Mesenchymal stem cell (in vitro differentiated cells and primary cell): Measurements from ENCODE around the gene RALGPS1.

Experiments
- DNase-seq: peaks from one replicate; pipeline ENCODE4 v3.0.0-alpha.2; 2013
- H2AFZ ChIP-seq: one replicate; pipeline ENCODE4 v1.6.1; 2013; ENCODE audit warnings: low read depth, mild to moderate bottlenecking, control low read depth, inconsistent platforms, low read length, moderate library complexity
- H2AK5ac ChIP-seq: 2 replicates; pipeline ENCODE4 v1.6.1; 2013; ENCODE audit warnings: low read length, moderate library complexity, mild to moderate bottlenecking, inconsistent platforms; ENCODE audit not compliant: severe bottlenecking
- H2BK120ac ChIP-seq: one replicate; pipeline ENCODE4 v1.6.1; 2013; ENCODE audit warnings: low read depth, mild to moderate bottlenecking, inconsistent platforms, low read length, moderate library complexity
- H2BK12ac ChIP-seq, 2 experiments: one replicate each; pipeline ENCODE4 v1.6.1; 2013; ENCODE audit warnings: inconsistent platforms in 2 of 2, low read length in 2 of 2, mild to moderate bottlenecking in 2 of 2, moderate library complexity in 2 of 2, control low read depth in 1 of 2
- H2BK15ac ChIP-seq: one replicate; pipeline ENCODE4 v1.6.1; 2013; ENCODE audit warnings: mild to moderate bottlenecking, low read depth, inconsistent platforms; ENCODE audit not compliant: poor library complexity, severe bottlenecking
- H2BK5ac ChIP-seq: 2 replicates; pipeline ENCODE4 v1.6.1; 2013; ENCODE audit warnings: low read depth, mild to moderate bottlenecking, low read length, control low read depth, inconsistent platforms; ENCODE audit not compliant: poor library complexity, severe bottlenecking
- H3K14ac ChIP-seq, 2 experiments: one replicate each; pipeline ENCODE4 v1.6.1; 2013; ENCODE audit warnings: inconsistent platforms in 2 of 2, low read length in 2 of 2, control low read depth in 1 of 2, mild to moderate bottlenecking in 1 of 2, moderate library complexity in 1 of 2
- H3K18ac ChIP-seq, 2 experiments: one replicate each; pipeline ENCODE4 v1.6.1; 2013; ENCODE audit warnings: inconsistent platforms in 2 of 2, low read length in 2 of 2, control low read depth in 1 of 2, low read depth in 1 of 2, mild to moderate bottlenecking in 1 of 2
- H3K23ac ChIP-seq, 2 experiments: one replicate each; pipeline ENCODE4 v1.6.1; 2013; ENCODE audit warnings: inconsistent platforms in 2 of 2, low read length in 2 of 2, mild to moderate bottlenecking in 2 of 2, moderate library complexity in 2 of 2, control low read depth in 1 of 2
- H3K27ac ChIP-seq: 2 replicates; pipeline ENCODE4 v1.5.1; 2013; ENCODE audit warnings: mild to moderate bottlenecking, moderate library complexity, low read length, control low read depth, inconsistent platforms; ENCODE audit not compliant: poor library complexity, severe bottlenecking
- H3K27me3 ChIP-seq, 2 experiments: 2 replicates each; pipeline versions ENCODE4 v1.6.1 to v1.7.0; 2013; ENCODE audit warnings: low read length in 2 of 2, mild to moderate bottlenecking in 2 of 2, moderate library complexity in 2 of 2, control low read depth in 1 of 2, inconsistent platforms in 1 of 2; ENCODE audit not compliant: control insufficient read depth in 1 of 2, insufficient read depth in 1 of 2
- H3K36me3 ChIP-seq, 2 experiments: 2 replicates each; pipeline versions ENCODE4 v1.6.1 to v1.7.0; 2013; ENCODE audit warnings: low read length in 2 of 2, control low read depth in 1 of 2, inconsistent platforms in 1 of 2, low read depth in 1 of 2, mild to moderate bottlenecking in 1 of 2; ENCODE audit not compliant: insufficient read depth in 2 of 2, control insufficient read depth in 1 of 2
- H3K4ac ChIP-seq, 2 experiments: one replicate each; pipeline ENCODE4 v1.6.1; 2013; ENCODE audit warnings: inconsistent platforms in 2 of 2, low read length in 2 of 2, mild to moderate bottlenecking in 2 of 2, moderate library complexity in 2 of 2, control low read depth in 1 of 2, low read depth in 1 of 2
- H3K4me1 ChIP-seq: 2 replicates; pipeline ENCODE4 v1.6.1; 2013; ENCODE audit warnings: low read depth, low read length, control low read depth; ENCODE audit not compliant: control insufficient read depth, insufficient read depth
- H3K4me2 ChIP-seq: 2 replicates; pipeline ENCODE4 v1.6.1; 2013; ENCODE audit warnings: low read length, mild to moderate bottlenecking, inconsistent platforms; ENCODE audit not compliant: poor library complexity, severe bottlenecking
- H3K4me3 ChIP-seq, 2 experiments: 2 replicates each; pipeline versions ENCODE4 v1.5.1 to v1.7.0; 2013; ENCODE audit warnings: low read length in 2 of 2, mild to moderate bottlenecking in 2 of 2, control low read depth in 1 of 2, low read depth in 1 of 2; ENCODE audit not compliant: insufficient read depth in 1 of 2
- H3K79me1 ChIP-seq: replicated peaks from 2 replicates; pipeline ENCODE4 v1.6.1; 2013; ENCODE audit warnings: mild to moderate bottlenecking, control low read depth, low read length, inconsistent platforms; ENCODE audit not compliant: poor library complexity, severe bottlenecking
- H3K9ac ChIP-seq: 2 replicates; pipeline ENCODE4 v1.7.0; 2013; ENCODE audit warnings: mild to moderate bottlenecking, low read length, moderate library complexity
- H3K9me3 ChIP-seq: 2 replicates; pipeline ENCODE4 v1.7.0; 2013; ENCODE audit warnings: mild to moderate bottlenecking, low read length; ENCODE audit not compliant: control insufficient read depth
- H4K8ac ChIP-seq: one replicate; pipeline ENCODE4 v1.6.1; 2013; ENCODE audit warnings: inconsistent platforms, mild to moderate bottlenecking, low read length, moderate library complexity
- H4K91ac ChIP-seq: one replicate; pipeline ENCODE4 v1.6.1; 2013; ENCODE audit warnings: mild to moderate bottlenecking, low read length, inconsistent platforms
- WGBS: methylation state at CpG from one replicate; pipeline ENCODE4 v1.1.7; 2013; ENCODE audit warnings: mixed read lengths; 5-methylcytosine and 5-hydroxymethylcytosine counted together

The RALGPS1 gene

GRCh38 chr9:126959336-126959735 is 44.8 kb downstream of the RALGPS1 start:
- Histone ChIP-seq H3K36me3 (no peaks in the 10 kb centered on the region), H3K9ac (no peak overlapping the region), H2AFZ (no peak overlapping the region), H3K27me3 (peaks cover 10% of the 10 kb centered on the region in 2 experiments), H2BK120ac (no peak overlapping the region), H4K8ac (no peak overlapping the region), H2BK5ac (no peak overlapping the region), H3K9me3 (no peaks in the 10 kb centered on the region), H3K4me1 (peaks cover 3% of the 10 kb centered on the region), H3K4ac (no peak overlapping the region), H2BK15ac (no peak overlapping the region), H2AK5ac (no peak overlapping the region), H3K14ac (no peak overlapping the region), H3K4me2 (no peak overlapping the region), H3K18ac (no peak overlapping the region), H3K4me3 (no peak overlapping the region), H4K91ac (no peak overlapping the region), H3K27ac (no peak overlapping the region), H3K79me1 (no peaks in the 10 kb centered on the region), H2BK12ac (no peak overlapping the region), H3K23ac (no peak overlapping the region)
- 94% methylated on average over 2 of the region's 3 CpGs for WGBS
- DNase-seq = no peak

- Histone ChIP-seq H4K8ac (no peak overlapping the region), H3K36me3 (no peaks in the 10 kb centered on the region), H3K27ac (no peak overlapping the region), H3K4me1 (peaks cover 3% of the 10 kb centered on the region), H3K9me3 (no peaks in the 10 kb centered on the region), H3K18ac (no peak overlapping the region), H2BK5ac (no peak overlapping the region), H3K4me3 (no peak overlapping the region), H2AFZ (no peak overlapping the region), H2BK15ac (no peak overlapping the region), H2AK5ac (no peak overlapping the region), H3K4me2 (no peak overlapping the region), H3K23ac (no peak overlapping the region), H3K9ac (no peak overlapping the region), H3K14ac (no peak overlapping the region), H3K4ac (no peak overlapping the region), H3K27me3 (peaks cover 10% of the 10 kb centered on the region in 2 experiments), H3K79me1 (no peaks in the 10 kb centered on the region), H2BK12ac (no peak overlapping the region), H2BK120ac (no peak overlapping the region), H4K91ac (no peak overlapping the region)
- no peak for DNase-seq
These were observed 45.3 kb downstream of the RALGPS1 start for GRCh38 chr9:126959917-126960316.

GRCh38 chr9:126962336-126962735 is 47.8 kb downstream of the RALGPS1 start:
- no peak overlapping the region for H4K8ac ChIP-seq
- no peak overlapping the region for H3K23ac ChIP-seq
- H2BK5ac ChIP-seq = no peak overlapping the region
- no peaks in the 10 kb centered on the region for H3K36me3 ChIP-seq
- H4K91ac ChIP-seq = peak overlapping the region; percentile 61
- no peaks in the 10 kb centered on the region for H3K9me3 ChIP-seq
- no peak overlapping the region for H3K4ac ChIP-seq
- no peak overlapping the region for H3K18ac ChIP-seq
- H3K79me1 ChIP-seq = no peaks in the 10 kb centered on the region
- no peak overlapping the region for H2AFZ ChIP-seq
- no peak overlapping the region for H2AK5ac ChIP-seq
- H3K4me2 ChIP-seq = no peak overlapping the region
- peaks cover 10% of the 10 kb centered on the region in 2 experiments for H3K27me3 ChIP-seq
- no peak overlapping the region for H3K9ac ChIP-seq
- H3K4me1 ChIP-seq = peaks cover 1% of the 10 kb centered on the region
- H3K14ac ChIP-seq = no peak overlapping the region
- 92% methylated on average over 6 of the region's 6 CpGs for WGBS
- DNase-seq = no peak
- H2BK15ac ChIP-seq = no peak overlapping the region
- H3K4me3 ChIP-seq = no peak overlapping the region
- no peak overlapping the region for H3K27ac ChIP-seq
- no peak overlapping the region for H2BK12ac ChIP-seq
- H2BK120ac ChIP-seq = no peak overlapping the region

GRCh38 chr9:126965077-126965476 is 50.5 kb downstream of the RALGPS1 start:
- H3K9ac ChIP-seq = peak overlapping the region; percentile 57

More at GRCh38 chr9:126965077-126965476, 50.5 kb downstream of the RALGPS1 start:
- Histone ChIP-seq H3K23ac (no peak overlapping the region), H3K14ac (no peak overlapping the region), H3K4me2 (no peak overlapping the region), H2BK5ac (no peak overlapping the region), H4K91ac (no peak overlapping the region), H3K36me3 (no peaks in the 10 kb centered on the region), H2BK15ac (no peak overlapping the region), H3K4me1 (no peaks in the 10 kb centered on the region), H3K4me3 (no peak overlapping the region), H2AK5ac (no peak overlapping the region), H3K27ac (no peak overlapping the region), H2BK120ac (no peak overlapping the region), H3K18ac (no peak overlapping the region), H4K8ac (no peak overlapping the region), H3K27me3 (peaks cover 7 to 10% of the 10 kb centered on the region in 2 experiments), H3K9me3 (no peaks in the 10 kb centered on the region), H3K4ac (no peak overlapping the region), H3K79me1 (no peaks in the 10 kb centered on the region), H2AFZ (no peak overlapping the region), H2BK12ac (no peak overlapping the region)
- DNase-seq = no peak
- WGBS = 43% methylated on average over 3 of the region's 3 CpGs
